H9 (cell line): ENCODE data around the gene CDH4. TPM values are rescaled to one million over a fixed set of nuclear protein-coding genes. Genes with fewer than 3 reads are reported as not detected.

Experiments used
- DNase-seq: peaks from one replicate; pipeline ENCODE4 v3.0.0-alpha.2; 2017
- H2AFZ ChIP-seq: one replicate; pipeline ENCODE4 v1.6.1; 2013; ENCODE audit warnings: mild to moderate bottlenecking, low read length, control low read depth, moderate library complexity
- H2AK5ac ChIP-seq: 2 replicates; pipeline ENCODE4 v1.6.1; 2013; ENCODE audit warnings: low read length, control low read depth, mixed read lengths; ENCODE audit not compliant: insufficient read length
- H2BK120ac ChIP-seq: one replicate; pipeline ENCODE4 v1.6.1; 2013; ENCODE audit warnings: low read depth, mild to moderate bottlenecking, low read length, control low read depth, inconsistent platforms; ENCODE audit not compliant: poor library complexity, severe bottlenecking
- H2BK12ac ChIP-seq: 2 replicates; pipeline ENCODE4 v1.6.1; 2013; ENCODE audit warnings: low read length, control low read depth, mixed read lengths, low read depth; ENCODE audit not compliant: insufficient read length
- H2BK15ac ChIP-seq: 2 replicates; pipeline ENCODE4 v1.6.1; 2013; ENCODE audit warnings: low read depth, low read length, control low read depth
- H2BK20ac ChIP-seq: one replicate; pipeline ENCODE4 v1.6.1; 2013; ENCODE audit warnings: low read depth, mild to moderate bottlenecking, low read length, control low read depth, inconsistent platforms; ENCODE audit not compliant: poor library complexity, severe bottlenecking
- H2BK5ac ChIP-seq: 2 replicates; pipeline ENCODE4 v1.6.1; 2013; ENCODE audit warnings: low read length, control low read depth, mixed read lengths; ENCODE audit not compliant: insufficient read length
- H3K14ac ChIP-seq: 2 replicates; pipeline ENCODE4 v1.6.1; 2013; ENCODE audit warnings: low read length, control low read depth; ENCODE audit not compliant: insufficient read depth
- H3K18ac ChIP-seq: 2 replicates; pipeline ENCODE4 v1.6.1; 2013; ENCODE audit warnings: low read depth, mild to moderate bottlenecking, mixed read lengths, low read length, control low read depth; ENCODE audit not compliant: insufficient read length
- H3K23ac ChIP-seq: 2 replicates; pipeline ENCODE4 v1.6.1; 2013; ENCODE audit warnings: low read length, control low read depth, mixed read lengths, low read depth; ENCODE audit not compliant: insufficient read length
- H3K23me2 ChIP-seq: 2 replicates; pipeline ENCODE4 v1.6.1; 2013; ENCODE audit warnings: low read depth, mild to moderate bottlenecking, mixed read lengths, low read length, control low read depth; ENCODE audit not compliant: insufficient read length, poor library complexity, severe bottlenecking
- H3K27ac ChIP-seq: 2 replicates; pipeline ENCODE4 v1.5.1; 2013; ENCODE audit warnings: low read length, control low read depth, mixed read lengths, low read depth; ENCODE audit not compliant: insufficient read length
- H3K27me3 ChIP-seq: 2 replicates; pipeline ENCODE4 v1.6.1; 2013; ENCODE audit warnings: low read length, control low read depth, inconsistent platforms; ENCODE audit not compliant: insufficient read depth
- H3K4ac ChIP-seq: 2 replicates; pipeline ENCODE4 v1.6.1; 2013; ENCODE audit warnings: low read depth, mild to moderate bottlenecking, control low read depth, inconsistent platforms, low read length, moderate library complexity
- H3K4me1 ChIP-seq: 2 replicates; pipeline ENCODE4 v1.6.1; 2013; ENCODE audit warnings: low read length, control low read depth, inconsistent platforms; ENCODE audit not compliant: insufficient read depth
- H3K4me2 ChIP-seq: 2 replicates; pipeline ENCODE4 v1.6.1; 2013; ENCODE audit warnings: low read length, control low read depth, mixed read lengths; ENCODE audit not compliant: insufficient read length, insufficient read depth
- H3K56ac ChIP-seq: 2 replicates; pipeline ENCODE4 v1.6.1; 2013; ENCODE audit warnings: low read depth, mild to moderate bottlenecking, mixed read lengths, low read length, control low read depth; ENCODE audit not compliant: insufficient read length
- H3K79me1 ChIP-seq: 2 replicates; pipeline ENCODE4 v1.6.1; 2013; ENCODE audit warnings: low read depth, mild to moderate bottlenecking, moderate library complexity, low read length, control low read depth, inconsistent platforms; ENCODE audit not compliant: insufficient read depth, poor library complexity, severe bottlenecking
- H3K79me2 ChIP-seq: 2 replicates; pipeline ENCODE4 v1.6.1; 2013; ENCODE audit warnings: low read length, control low read depth, inconsistent platforms; ENCODE audit not compliant: insufficient read depth
- H3K9ac ChIP-seq: 2 replicates; pipeline ENCODE4 v1.6.1; 2013; ENCODE audit warnings: low read length, control low read depth, mixed read lengths; ENCODE audit not compliant: insufficient read length; ENCODE audit errors: extremely low read depth
- H3K9me3 ChIP-seq: one replicate; pipeline ENCODE4 v1.6.1; 2013; ENCODE audit warnings: low read depth, low read length, inconsistent platforms; ENCODE audit not compliant: control insufficient read depth
- H3T11ph ChIP-seq: one replicate; pipeline ENCODE4 v1.6.1; 2013; ENCODE audit warnings: mild to moderate bottlenecking, low read length, control low read depth, inconsistent platforms
- H4K20me1 ChIP-seq: one replicate; pipeline ENCODE4 v1.6.1; 2013; ENCODE audit not compliant: control insufficient read depth, insufficient read length, insufficient read depth
- H4K5ac ChIP-seq: 2 replicates; pipeline ENCODE4 v1.6.1; 2013; ENCODE audit warnings: low read depth, mild to moderate bottlenecking, mixed read lengths, low read length, control low read depth; ENCODE audit not compliant: insufficient read length
- H4K8ac ChIP-seq: replicated peaks from 2 replicates; pipeline ENCODE4 v1.6.1; 2013; ENCODE audit warnings: low read length, control low read depth, mixed read lengths, low read depth; ENCODE audit not compliant: insufficient read length
- H4K91ac ChIP-seq: 2 replicates; pipeline ENCODE4 v1.6.1; 2013; ENCODE audit warnings: low read depth, mild to moderate bottlenecking, moderate library complexity, mixed read lengths, low read length, control low read depth; ENCODE audit not compliant: insufficient read length
- H3K27ac Mint-ChIP-seq, 3 experiments: 2 replicates in 2 of 3; 3 replicates in 1 of 3; pipeline ENCODE4 v1.8.0; 2020 to 2021; ENCODE audit warnings: mixed read lengths in 3 of 3, mild to moderate bottlenecking in 1 of 3, moderate library complexity in 1 of 3
- H3K27me3 Mint-ChIP-seq: 2 replicates; pipeline ENCODE4 v1.8.0; 2021; ENCODE audit warnings: low read depth, mild to moderate bottlenecking, moderate library complexity, mixed read lengths
- H3K36me3 Mint-ChIP-seq, 3 experiments: 2 replicates in 2 of 3; 3 replicates in 1 of 3; pipeline ENCODE4 v1.8.0; 2020 to 2021; ENCODE audit warnings: low read depth in 3 of 3, mixed read lengths in 3 of 3; ENCODE audit not compliant: insufficient read depth in 1 of 3
- H3K4me1 Mint-ChIP-seq, 2 experiments: 2 replicates each; pipeline ENCODE4 v1.8.0; 2020; ENCODE audit warnings: mixed read lengths in 2 of 2
- H3K4me3 Mint-ChIP-seq, 2 experiments: 2 replicates in 1 of 2; 3 replicates in 1 of 2; pipeline ENCODE4 v1.8.0; 2020 to 2021; ENCODE audit warnings: mild to moderate bottlenecking in 2 of 2, mixed read lengths in 2 of 2, moderate library complexity in 1 of 2
- H3K9me3 Mint-ChIP-seq, 2 experiments: 2 replicates in 1 of 2; 3 replicates in 1 of 2; pipeline ENCODE4 v1.8.0; 2020; ENCODE audit warnings: mild to moderate bottlenecking in 2 of 2, mixed read lengths in 2 of 2, moderate library complexity in 1 of 2
- CTCF ChIP-seq: fragments of 200-600 bp; sonication (generic); conservative IDR thresholded peaks from 3 replicates; pipeline ENCODE4 v1.8.0; 2021; ENCODE audit warnings: antibody characterized with exemption, mild to moderate bottlenecking
- WGBS: extraction: QIAGEN DNeasy Blood & Tissue Kit; methylation state at CpG from one replicate; pipeline ENCODE4 v1.1.7; 2013; ENCODE audit warnings: missing lambda C conversion rate, low lambda C conversion rate, mixed read lengths; ENCODE audit not compliant: insufficient read length; ENCODE audit errors: extremely low coverage; 5-methylcytosine and 5-hydroxymethylcytosine counted together
- total RNA-seq: library from RNA; stranded (reverse); gene quantifications from 2 replicates; pipeline ENCODE4 v1.2.1, GENCODE V29; 2021

Gene CDH4
- total RNA-seq, 1 experiment from 2014 or later = 3.0 TPM

GRCh38 chr20:61325718-61326117 lies 73.7 kb downstream of the CDH4 start:
- no peak overlapping the region for H3K4me3 Mint-ChIP-seq
- H2BK5ac ChIP-seq = no peak overlapping the region
- no peaks in the 10 kb centered on the region; a peak in 2 of 4 replicates for H3K4me1 Mint-ChIP-seq
- no peak overlapping the region for H2AFZ ChIP-seq
- no peaks in the 10 kb centered on the region for H3K9me3 ChIP-seq
- H3K27me3 Mint-ChIP-seq = peaks cover 67% of the 10 kb centered on the region
- no peak overlapping the region for H2BK120ac ChIP-seq
- no peak overlapping the region for H3K27ac ChIP-seq
- no peak overlapping the region for H3K4me2 ChIP-seq
- H2BK12ac ChIP-seq = no peak overlapping the region
- H3K27me3 ChIP-seq = peaks cover 7% of the 10 kb centered on the region; the same call in 1 of the 2 replicates
- H2BK15ac ChIP-seq = no peak overlapping the region
- no peak overlapping the region for H3K4ac ChIP-seq
- no peak for DNase-seq
- H3K9me3 Mint-ChIP-seq = no peaks in the 10 kb centered on the region; a peak in 1 of 5 replicates
- no peak for TF ChIP-seq CTCF
- no peak overlapping the region for H3K9ac ChIP-seq
- no peak overlapping the region for H3K23ac ChIP-seq
- no peak overlapping the region for H4K91ac ChIP-seq
- no peak overlapping the region for H3K14ac ChIP-seq
- H4K20me1 ChIP-seq = no peaks in the 10 kb centered on the region
- no CpG with 5 or more reads among the region's 10 CpGs for WGBS
- H4K5ac ChIP-seq = no peak overlapping the region
- H3K23me2 ChIP-seq = no peaks in the 10 kb centered on the region
- no peaks in the 10 kb centered on the region for H3K36me3 Mint-ChIP-seq
- H3K27ac Mint-ChIP-seq = no peak overlapping the region; a peak in 1 of 7 replicates
- peaks cover 2% of the 10 kb centered on the region; the same call in 1 of the 2 replicates for H3K4me1 ChIP-seq
- no peak overlapping the region for H2BK20ac ChIP-seq
- no peak overlapping the region for H3K56ac ChIP-seq
- no peaks in the 10 kb centered on the region for H3K79me1 ChIP-seq
- no peak overlapping the region for H2AK5ac ChIP-seq
- H3K18ac ChIP-seq = no peak overlapping the region
- H3T11ph ChIP-seq = no peak overlapping the region
- H4K8ac ChIP-seq = no peak overlapping the region
- no peaks in the 10 kb centered on the region for H3K79me2 ChIP-seq
